ENCODE results near the gene HSP90AA1. TPM values are rescaled to one million over a fixed set of nuclear protein-coding genes. Genes with fewer than 3 reads are reported as not detected.
"Not testable (repeated sequence)": the region's sequence is repeated elsewhere in the genome, so short reads cannot be mapped to it uniquely, and the experiment has no call there.

HSP90AA1 gene
- total RNA-seq, 4 donors from 2014 or later, result 208 to 800 (median 247) TPM

DNA sequence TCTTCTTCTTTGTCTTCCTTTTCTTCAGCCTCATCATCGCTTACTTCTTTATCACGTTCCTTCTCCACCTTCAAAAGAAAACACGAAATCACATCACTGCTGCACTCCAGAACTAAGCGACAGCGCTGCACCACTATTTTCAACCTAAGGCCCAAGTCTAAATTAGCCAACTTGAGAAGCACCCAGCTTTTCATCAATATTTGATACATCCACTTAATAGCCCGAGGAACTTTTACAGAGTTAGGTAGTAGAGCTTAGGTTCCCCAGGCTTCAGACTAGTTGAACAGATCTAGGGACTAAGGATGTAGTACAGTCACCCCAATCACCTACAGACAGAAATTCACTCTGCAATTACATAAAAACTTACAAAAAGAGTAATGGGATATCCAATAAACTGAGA lies 1.9 kb downstream of the HSP90AA1 start:
- no peak for DNase-seq
- Histone ChIP-seq H3K27me3 (no peaks in the 10 kb centered on the region), H3K36me3 (no peaks in the 10 kb centered on the region), H3K9me3 (no peaks in the 10 kb centered on the region), H3K4me1 (peaks cover 17 to 19% of the 10 kb centered on the region in 2 donors), H3K27ac (peak overlapping the region in 1 of 2 donors; percentile 98), H3K4me3 (no peak overlapping the region)
- TF ChIP-seq POLR2A (IDR thresholded peaks at IDR 0.05) (no peak), CTCF (IDR thresholded peaks at IDR 0.05) (no peak)
- intact Hi-C loops (cut with DNase I; ENCODE audit: low total_unique reads), result loop anchor here (5.0 kb wide), 2 partner anchors 123 to 323 kb away; partner anchors contain the start of genes DYNC1H1 and PPP2R5C

DNA sequence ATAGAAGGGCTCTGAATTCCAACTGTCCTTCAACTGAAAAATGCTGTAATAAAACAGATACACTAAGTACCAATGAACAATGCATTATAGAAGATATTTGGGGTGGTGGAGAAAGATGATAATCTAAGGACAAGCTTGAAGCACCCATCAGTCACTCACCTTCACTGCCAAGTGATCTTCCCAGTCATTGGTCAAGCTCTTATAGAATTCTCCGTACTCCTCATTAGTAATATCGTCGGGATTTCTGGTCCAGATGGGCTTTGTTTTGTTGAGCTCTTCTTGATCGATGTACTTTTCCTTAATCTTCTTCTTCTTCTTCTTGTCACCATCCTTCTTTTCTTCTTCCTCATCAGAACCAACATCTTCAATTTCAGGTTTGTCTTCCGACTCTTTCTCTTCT lies 2.3 kb downstream of the HSP90AA1 start:
- DNase-seq; intact Hi-C loops (cut with DNase I; ENCODE audit: low total_unique reads); H3K27me3 ChIP-seq; H3K9me3 ChIP-seq; H3K36me3 ChIP-seq; H3K4me3 ChIP-seq: not testable (repeated sequence)
- H3K27ac ChIP-seq, result peak overlapping the region in 1 of 2 donors; percentile 98
- peaks cover 17 to 19% of the 10 kb centered on the region in 2 donors for H3K4me1 ChIP-seq

GRCh38 chr14:102081231-102082080 lies 5.4 kb downstream of the HSP90AA1 start:
- intact Hi-C loops (cut with DNase I; ENCODE audit: low total_unique reads), result no loop called here
- no peak overlapping the region for H3K4me3 ChIP-seq
- no peak overlapping the region for H3K27ac ChIP-seq
- H3K4me1 ChIP-seq, result peaks cover 13 to 17% of the 10 kb centered on the region in 2 donors
- no peak for DNase-seq
- H3K36me3 ChIP-seq, result no peaks in the 10 kb centered on the region
- no peak for TF ChIP-seq POLR2A (IDR thresholded peaks at IDR 0.05)
- no peak for TF ChIP-seq CTCF (IDR thresholded peaks at IDR 0.05)
- no peaks in the 10 kb centered on the region for H3K9me3 ChIP-seq
- H3K27me3 ChIP-seq, result no peaks in the 10 kb centered on the region

GRCh38 chr14:102080183-102081080 lies 6.4 kb downstream of the HSP90AA1 start:
- Histone ChIP-seq H3K4me1 (peaks cover 8 to 15% of the 10 kb centered on the region in 2 donors), H3K27me3 (no peaks in the 10 kb centered on the region), H3K4me3 (no peak overlapping the region), H3K27ac (no peak overlapping the region), H3K36me3 (no peaks in the 10 kb centered on the region), H3K9me3 (no peaks in the 10 kb centered on the region)
- intact Hi-C loops (cut with DNase I; ENCODE audit: low total_unique reads), result no loop called here
- DNase-seq, result no peak
- TF ChIP-seq POLR2A (IDR thresholded peaks at IDR 0.05), result no peak
- TF ChIP-seq CTCF (IDR thresholded peaks at IDR 0.05), result no peak

GRCh38 chr14:102079700-102079979 lies 7.2 kb downstream of the HSP90AA1 start:
- Histone ChIP-seq H3K9me3 (no peaks in the 10 kb centered on the region), H3K4me1 (peaks cover under 1 to 7% of the 10 kb centered on the region in 2 donors), H3K4me3 (no peak overlapping the region), H3K27me3 (no peaks in the 10 kb centered on the region), H3K36me3 (no peaks in the 10 kb centered on the region), H3K27ac (no peak overlapping the region)
- DNase-seq, result no peak
- intact Hi-C loops (cut with DNase I; ENCODE audit: low total_unique reads), result no loop called here
- no peak for TF ChIP-seq CTCF (IDR thresholded peaks at IDR 0.05)
- TF ChIP-seq POLR2A (IDR thresholded peaks at IDR 0.05), result no peak

All from uterus (tissue), 4 donors.